GM21786 (cell line): ENCODE data around the gene TRPT1.

ENCODE experiments used
- ATAC-seq: cut with Tn5 transposase; IDR thresholded peaks from one replicate; pipeline ENCODE4 v1.9.1; 2021; ENCODE audit not compliant: unreplicated experiment

The TRPT1 gene

GRCh38 chr11:64245797-64246620 lies 20.0 kb upstream of the TRPT1 start:
- no peak for ATAC-seq

- ATAC-seq, result no peak
These were observed 19.4 kb upstream of the TRPT1 start for GRCh38 chr11:64245401-64245796.

- ATAC-seq, result no peak
These were observed 19.0 kb upstream of the TRPT1 start for GRCh38 chr11:64244966-64245365.

GRCh38 chr11:64244107-64244506 lies 18.1 kb upstream of the TRPT1 start:
- no peak for ATAC-seq

DNA sequence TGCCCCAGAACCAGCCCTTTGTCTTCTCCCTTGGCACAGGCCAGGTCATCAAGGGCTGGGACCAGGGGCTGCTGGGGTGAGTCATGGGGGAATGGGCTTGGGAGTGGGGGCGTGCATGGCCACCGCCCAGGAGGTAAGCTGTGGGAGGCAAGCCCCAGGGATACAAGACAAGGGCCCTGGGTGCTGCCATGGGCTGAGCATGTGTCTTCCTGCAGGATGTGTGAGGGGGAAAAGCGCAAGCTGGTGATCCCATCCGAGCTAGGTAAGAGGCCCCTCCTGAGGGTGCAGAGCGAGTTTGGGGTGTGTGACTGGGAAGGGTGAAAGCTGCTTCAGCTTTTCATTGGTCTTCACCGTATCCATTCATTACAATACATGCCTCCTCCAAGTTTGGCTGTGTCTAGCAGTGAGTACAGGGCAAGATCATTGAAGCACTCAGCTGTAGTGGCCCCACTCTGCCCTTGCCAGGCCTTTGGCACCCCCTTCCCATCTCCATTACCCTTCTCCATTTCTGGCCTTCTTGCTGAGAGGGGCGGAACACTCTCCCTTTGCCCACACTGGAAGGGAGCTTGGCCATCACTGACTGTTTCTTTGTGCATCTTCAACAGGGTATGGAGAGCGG lies 17.4 kb upstream of the TRPT1 start:
- no peak for ATAC-seq

GRCh38 chr11:64241491-64242374 lies 15.7 kb upstream of the TRPT1 start:
- peak; percentile 6 for ATAC-seq

DNA sequence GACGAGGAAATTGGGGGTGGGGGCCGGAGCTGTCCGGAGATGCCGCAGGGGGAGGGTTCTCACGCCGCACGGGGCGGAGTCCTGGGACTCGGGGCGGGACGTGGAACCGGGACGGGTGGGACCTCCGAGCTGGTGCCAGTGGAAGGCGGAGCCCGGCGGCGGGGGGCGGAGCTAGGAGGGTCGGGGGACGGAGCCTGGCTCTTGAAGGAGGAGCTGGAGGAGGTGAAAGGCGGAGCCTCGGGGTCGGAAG lies 15.2 kb upstream of the TRPT1 start:
- ATAC-seq, result peak; percentile 63

DNA sequence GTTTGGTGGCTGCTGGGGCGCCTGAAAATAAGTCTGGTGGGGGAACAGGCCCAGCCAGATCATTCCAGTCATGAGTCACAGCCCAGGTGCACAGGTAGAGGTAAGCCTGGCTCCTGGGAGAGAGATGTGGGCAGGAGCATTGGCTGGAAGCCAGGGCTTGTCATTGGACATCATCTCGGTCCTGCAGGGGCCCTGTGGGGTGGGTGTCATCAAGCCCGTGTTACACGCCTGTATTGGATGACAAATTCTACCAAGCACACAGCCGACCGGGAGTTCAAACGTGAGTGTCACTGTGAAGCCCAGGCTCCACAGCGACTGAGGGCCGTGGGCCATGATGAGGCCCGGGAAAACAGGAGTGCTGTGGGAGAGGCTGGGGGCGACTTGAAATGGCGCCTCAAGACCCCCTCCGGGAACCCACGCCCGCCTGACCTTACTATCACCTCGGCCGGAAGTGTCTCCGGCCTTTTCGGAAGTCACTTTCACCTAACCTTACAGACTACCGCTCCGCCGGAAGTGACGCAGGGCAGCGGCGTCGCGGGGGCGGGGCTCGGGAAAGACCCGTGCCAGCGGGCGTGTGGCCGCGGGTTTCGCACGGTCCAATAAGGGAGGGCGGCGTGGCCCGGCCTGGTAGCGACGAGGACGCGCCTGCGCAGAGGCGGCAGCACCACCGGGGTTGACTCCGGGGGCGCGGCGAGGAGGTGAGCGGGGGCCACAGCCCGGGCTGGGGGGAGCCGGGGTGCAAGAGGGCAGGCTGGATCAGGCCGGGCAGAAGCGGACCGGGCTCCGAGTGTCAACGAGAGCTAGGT lies 14.7 kb upstream of the TRPT1 start, which contains the start of gene FKBP2:
Gene FKBP2, plus strand, starts transcription at position 661 of the 806 bp plus-strand sequence. CDS start 1,293 bp downstream, outside the sequence.
- ATAC-seq, result peak; percentile 40

GRCh38 chr11:64239662-64240434 lies 13.9 kb upstream of the TRPT1 start:
- ATAC-seq, result no peak

- ATAC-seq, result no peak
These were observed 13.0 kb upstream of the TRPT1 start for GRCh38 chr11:64238999-64239398.

DNA sequence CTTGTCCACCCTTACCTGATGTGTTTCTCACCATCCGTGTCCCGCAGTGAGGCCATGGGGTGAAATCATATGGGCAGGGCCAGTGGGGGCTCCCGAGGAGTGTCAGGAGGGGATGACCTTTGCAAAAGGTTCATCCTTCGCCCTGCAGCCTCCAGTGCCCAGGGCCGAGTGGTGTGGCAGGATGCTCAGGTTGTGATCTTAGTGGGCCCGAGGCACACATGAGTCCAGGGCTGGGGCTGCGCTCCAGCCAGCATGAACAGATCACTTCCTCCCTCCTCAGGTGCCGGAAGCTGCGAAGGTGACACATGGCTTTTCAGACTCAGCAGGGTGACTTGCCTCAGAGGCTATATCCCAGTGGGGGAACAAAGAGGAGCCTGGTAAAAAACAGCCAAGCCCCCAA lies 12.1 kb upstream of the TRPT1 start:
- ATAC-seq, result no peak

- no peak for ATAC-seq
These were observed 11.5 kb upstream of the TRPT1 start for GRCh38 chr11:64237484-64237951.

DNA sequence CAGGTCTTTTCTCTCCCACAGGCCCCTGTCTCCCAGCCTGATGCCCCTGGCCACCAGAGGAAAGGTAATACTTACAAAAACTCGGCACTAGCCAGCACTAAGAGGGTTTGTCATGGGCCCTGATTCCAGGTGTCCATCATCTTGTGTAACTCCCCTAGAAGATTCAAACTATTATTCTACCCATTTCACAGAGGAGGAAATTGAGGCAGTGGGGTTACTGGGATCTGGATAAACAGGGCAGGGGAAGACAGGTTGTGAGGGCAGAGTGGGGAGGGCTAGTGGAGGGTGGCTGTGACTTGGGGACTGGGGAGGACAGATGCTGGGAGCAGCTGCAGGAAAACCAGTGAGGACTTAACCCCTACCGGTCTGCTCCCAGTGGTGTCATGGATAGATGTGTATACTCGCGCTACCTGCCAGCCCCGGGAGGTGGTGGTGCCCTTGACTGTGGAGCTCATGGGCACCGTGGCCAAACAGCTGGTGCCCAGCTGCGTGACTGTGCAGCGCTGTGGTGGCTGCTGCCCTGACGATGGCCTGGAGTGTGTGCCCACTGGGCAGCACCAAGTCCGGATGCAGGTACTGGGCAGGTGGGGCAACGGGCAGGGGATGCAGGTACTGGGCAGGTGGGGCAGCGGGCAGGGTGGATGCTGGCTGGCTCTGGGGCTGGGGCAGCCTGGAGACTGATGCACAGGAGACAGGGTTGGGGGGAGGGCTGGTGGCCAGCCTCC lies 9.6 kb upstream of the TRPT1 start:
- no peak for ATAC-seq

DNA sequence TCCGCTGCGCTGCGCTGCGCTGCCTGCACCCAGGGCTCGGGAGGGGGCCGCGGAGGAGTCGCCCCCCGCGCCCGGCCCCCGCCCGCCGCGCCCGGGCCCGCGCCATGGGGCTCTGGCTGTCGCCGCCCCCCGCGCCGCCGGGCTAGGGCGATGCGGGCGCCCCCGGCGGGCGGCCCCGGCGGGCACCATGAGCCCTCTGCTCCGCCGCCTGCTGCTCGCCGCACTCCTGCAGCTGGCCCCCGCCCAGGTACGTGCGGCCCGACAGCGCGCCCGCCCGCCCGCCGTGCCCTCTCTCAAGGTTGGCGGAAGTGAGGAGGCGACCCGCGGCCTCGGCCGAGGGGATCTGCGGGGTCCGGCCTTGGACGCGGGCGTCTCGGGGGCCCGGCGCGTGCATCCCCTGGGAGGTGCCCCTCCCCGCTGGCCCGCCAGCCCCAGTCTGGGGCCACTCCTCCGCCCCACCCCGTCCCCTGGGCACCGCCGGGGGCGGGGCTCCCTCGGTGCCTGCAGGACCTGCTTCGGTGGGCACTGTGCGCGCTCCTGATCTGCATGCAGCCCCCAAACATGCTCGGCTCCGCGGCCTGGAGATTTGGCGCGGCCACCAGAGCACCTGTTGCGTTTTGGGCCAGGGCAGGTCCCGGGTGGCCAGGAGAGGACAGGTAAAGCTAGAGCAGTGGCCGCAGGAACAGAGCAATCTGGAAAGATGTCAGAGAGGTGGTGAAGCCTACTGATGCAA lies 8.8 kb upstream of the TRPT1 start:
- no peak for ATAC-seq

GRCh38 chr11:64233913-64234586 lies 8.1 kb upstream of the TRPT1 start, which contains the start of gene VEGFB:
Gene VEGFB, plus strand, starts transcription at chr11:64234584. Its CDS starts 250 bp downstream, at chr11:64234834.
- no peak for ATAC-seq

GRCh38 chr11:64232967-64233315 lies 7.0 kb upstream of the TRPT1 start:
- no peak for ATAC-seq

- ATAC-seq, result no peak
These were observed 6.4 kb upstream of the TRPT1 start for GRCh38 chr11:64232182-64232966.
